ENCODE results near the gene KIT.

KIT gene

GRCh38 chr4:54662901-54663585, 5.3 kb downstream of the KIT start:
- no peak for TF ChIP-seq CTCF (IDR thresholded peaks at IDR 0.05)

GRCh38 chr4:54664400-54664799, 6.6 kb downstream of the KIT start:
- no peak for TF ChIP-seq CTCF (IDR thresholded peaks at IDR 0.05)

GRCh38 chr4:54668014-54668611, 10.4 kb downstream of the KIT start:
- no peak for TF ChIP-seq CTCF (IDR thresholded peaks at IDR 0.05)

GRCh38 chr4:54669831-54670230, 12.1 kb downstream of the KIT start:
- no peak for TF ChIP-seq CTCF (IDR thresholded peaks at IDR 0.05)

GRCh38 chr4:54675721-54676461, 18.1 kb downstream of the KIT start:
- TF ChIP-seq CTCF (IDR thresholded peaks at IDR 0.05): no peak

GRCh38 chr4:54676658-54677057, 18.9 kb downstream of the KIT start:
- no peak for TF ChIP-seq CTCF (IDR thresholded peaks at IDR 0.05)

- no peak for TF ChIP-seq CTCF (IDR thresholded peaks at IDR 0.05)
Measured at GRCh38 chr4:54677416-54677815, 19.7 kb downstream of the KIT start.

All from LNCAP (cell line).